CD4-positive, alpha-beta memory T cell (primary cell): ENCODE measurements around the gene AQP6. TPM values are rescaled to one million over a fixed set of nuclear protein-coding genes. Genes with fewer than 3 reads are reported as not detected.

Experiments
- CTCF ChIA-PET: fragments of 350-600 bp; sonication (Branson Sonifier 250); formaldehyde crosslinking; loops from one replicate; lab custom pipeline; 2021; ENCODE audit warnings: inconsistent platforms; ENCODE audit not compliant: partially characterized antibody; lab: Charles Lee
- POLR2A ChIA-PET: fragments of 350-600 bp; sonication (Branson Sonifier 250); formaldehyde crosslinking; loops from one replicate; lab custom pipeline; 2021; ENCODE audit not compliant: partially characterized antibody; lab: Charles Lee
- DNase-seq, 5 donors: peaks; one replicate each; pipeline versions ENCODE4 v3.0.0 to v3.0.0-alpha.2; 2020 to 2022; ENCODE audit warnings: mixed read lengths in 1 of 5
- H3K27ac ChIP-seq: one replicate; pipeline ENCODE4 v1.7.0; 2013; ENCODE audit warnings: low read depth, low read length
- H3K27me3 ChIP-seq: 2 replicates; pipeline ENCODE4 v1.7.0; 2013; ENCODE audit warnings: mild to moderate bottlenecking, low read length, moderate library complexity; ENCODE audit not compliant: insufficient read depth
- H3K36me3 ChIP-seq: 2 replicates; pipeline ENCODE4 v1.7.0; 2013; ENCODE audit warnings: mild to moderate bottlenecking, low read length, moderate library complexity; ENCODE audit not compliant: insufficient read depth
- H3K4me1 ChIP-seq: 2 replicates; pipeline ENCODE4 v1.7.0; 2013; ENCODE audit warnings: mild to moderate bottlenecking, low read length, moderate library complexity; ENCODE audit not compliant: insufficient read depth
- H3K4me3 ChIP-seq, 2 donors: one replicate each; pipeline ENCODE4 v1.7.0; 2013; ENCODE audit warnings: low read length in 2 of 2, mild to moderate bottlenecking in 1 of 2
- H3K9me3 ChIP-seq, 2 donors: one replicate each; pipeline ENCODE4 v1.7.0; 2013; ENCODE audit warnings: low read length in 2 of 2, control low read depth in 1 of 2; ENCODE audit not compliant: control insufficient read depth in 1 of 2
- H3K27ac Mint-ChIP-seq, 7 donors: one replicate each; pipeline ENCODE4 v1.8.0; 2020 to 2021; ENCODE audit warnings: mixed read lengths in 7 of 7, mild to moderate bottlenecking in 6 of 7, inconsistent platforms in 3 of 7, moderate library complexity in 3 of 7
- H3K27me3 Mint-ChIP-seq, 2 donors: one replicate each; pipeline ENCODE4 v1.8.0; 2020 to 2021; ENCODE audit warnings: mixed read lengths in 2 of 2
- H3K36me3 Mint-ChIP-seq, 2 donors: one replicate each; pipeline ENCODE4 v1.8.0; 2020 to 2021; ENCODE audit warnings: mixed read lengths in 2 of 2, inconsistent platforms in 1 of 2, mild to moderate bottlenecking in 1 of 2
- H3K4me1 Mint-ChIP-seq, 4 donors: one replicate each; pipeline ENCODE4 v1.8.0; 2020 to 2021; ENCODE audit warnings: mixed read lengths in 4 of 4, mild to moderate bottlenecking in 1 of 4
- H3K4me3 Mint-ChIP-seq, 8 donors: one replicate each; pipeline ENCODE4 v1.8.0; 2020 to 2021; ENCODE audit warnings: mixed read lengths in 8 of 8, mild to moderate bottlenecking in 7 of 8, moderate library complexity in 6 of 8, inconsistent platforms in 3 of 8
- H3K9me3 Mint-ChIP-seq, 8 donors: one replicate each; pipeline ENCODE4 v1.8.0; 2020 to 2021; ENCODE audit warnings: mixed read lengths in 8 of 8, mild to moderate bottlenecking in 5 of 8, inconsistent platforms in 3 of 8, moderate library complexity in 1 of 8
- intact Hi-C: fragments of 100-400 bp; cut with micrococcal nuclease; formaldehyde crosslinking; loops from one replicate; pipeline ENCODE4 v1.15.1; 2023
- polyA plus RNA-seq, 2 donors: library from polyadenylated mRNA; unstranded; fragments of 300-500 nt; fragmentation: Illumina TruSeq; gene quantifications; one replicate each; pipeline ENCODE4 v1.2.3, GENCODE V29; 2021
- total RNA-seq, 2 experiments: library from RNA; stranded (reverse); gene quantifications; one replicate each; pipeline ENCODE4 v1.2.3, GENCODE V29; 2021

AQP6 gene
- total and polyA plus RNA-seq, 4 experiments from 2014 or later = not detected

DNA sequence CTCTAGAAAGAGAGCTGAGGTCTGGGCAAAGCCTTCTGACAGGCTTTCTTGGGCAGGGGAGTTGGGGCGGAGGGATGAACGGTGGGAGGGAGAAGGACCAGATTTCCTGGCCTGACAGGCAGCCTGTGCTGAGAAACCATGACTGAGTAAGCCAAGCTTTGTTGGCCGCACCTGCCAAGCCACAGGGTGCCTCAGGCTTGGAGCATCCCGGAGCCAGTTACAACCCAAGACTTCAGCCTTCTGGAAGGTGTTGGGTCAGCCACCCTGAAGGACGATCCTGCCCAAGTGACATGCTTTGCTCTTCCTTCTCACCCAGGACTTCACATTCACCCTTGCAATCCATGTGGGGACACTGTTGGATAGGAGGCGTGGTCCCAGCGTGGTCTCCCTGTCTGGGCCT is 43.2 kb upstream of the AQP6 start:
- DNase-seq = no peak
- no peaks in the 10 kb centered on the region for H3K9me3 Mint-ChIP-seq
- CTCF ChIA-PET = interaction anchor here (6.6 kb wide), 1 partner anchor 17 kb away, joined by 35 read pairs; no protein-coding TSS in a partner anchor

DNA sequence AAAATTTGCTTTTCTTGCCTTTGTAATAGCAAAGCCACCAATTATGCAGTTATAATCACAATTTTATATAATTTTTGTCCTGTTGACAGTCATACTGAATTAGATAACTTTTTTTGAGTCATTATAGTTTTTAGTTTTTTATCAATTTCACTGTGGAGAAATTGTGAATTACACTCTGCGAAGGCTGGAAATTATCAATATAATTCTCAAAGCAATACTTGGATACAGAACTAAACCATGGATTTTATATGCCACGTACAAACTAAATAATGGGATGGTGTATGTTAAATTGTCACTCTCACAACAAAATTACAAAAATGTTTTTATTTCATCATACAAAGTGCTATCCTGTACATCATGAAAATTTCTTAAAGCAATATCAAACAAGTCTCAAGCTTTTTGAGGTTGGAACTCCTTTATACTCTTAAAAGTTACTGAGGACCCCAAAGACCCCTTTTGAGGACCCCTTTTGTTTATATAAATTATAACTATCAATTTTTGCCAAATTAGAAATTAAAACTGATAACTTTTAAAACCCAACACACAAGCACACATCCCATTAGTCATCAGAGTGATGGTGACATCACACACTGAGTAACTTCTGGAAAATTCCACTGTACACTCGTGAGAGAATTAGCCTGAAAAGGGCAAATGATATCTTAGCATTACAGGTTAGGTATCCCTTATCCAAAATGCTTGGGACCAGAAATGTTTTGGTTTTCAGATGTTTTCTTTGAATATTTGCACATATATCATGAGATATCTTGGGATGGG is 42.0 kb upstream of the AQP6 start:
- no peak overlapping the region for H3K4me3 Mint-ChIP-seq
- no peaks in the 10 kb centered on the region for H3K4me1 Mint-ChIP-seq
- H3K4me3 ChIP-seq = no peak overlapping the region
- no peaks in the 10 kb centered on the region for H3K9me3 Mint-ChIP-seq
- no peaks in the 10 kb centered on the region for H3K27me3 ChIP-seq
- H3K27me3 Mint-ChIP-seq = peaks cover 0 to 3% of the 10 kb centered on the region in 2 donors
- H3K9me3 ChIP-seq = no peaks in the 10 kb centered on the region
- ChIA-PET POLR2A (no interaction called here), CTCF (interaction anchor here (6.6 kb wide), 1 partner anchor 15 kb away, joined by 35 read pairs; no protein-coding TSS in a partner anchor)
- intact Hi-C loops = no loop called here
- H3K27ac Mint-ChIP-seq = no peak overlapping the region
- no peaks in the 10 kb centered on the region for H3K36me3 ChIP-seq
- no peaks in the 10 kb centered on the region for H3K4me1 ChIP-seq
- no peaks in the 10 kb centered on the region for H3K36me3 Mint-ChIP-seq
- DNase-seq = no peak
- no peak overlapping the region for H3K27ac ChIP-seq

More for the DNA sequence above, 43.2 kb upstream of the AQP6 start:
- H3K4me3 Mint-ChIP-seq = no peak overlapping the region
- no peaks in the 10 kb centered on the region for H3K36me3 Mint-ChIP-seq
- H3K27me3 Mint-ChIP-seq = peaks cover 0 to 3% of the 10 kb centered on the region in 2 donors
- POLR2A ChIA-PET = no interaction called here
- no peak overlapping the region for H3K27ac Mint-ChIP-seq
- Histone ChIP-seq H3K27ac (no peak overlapping the region), H3K9me3 (no peaks in the 10 kb centered on the region), H3K4me1 (no peaks in the 10 kb centered on the region), H3K27me3 (no peaks in the 10 kb centered on the region), H3K4me3 (no peak overlapping the region), H3K36me3 (no peaks in the 10 kb centered on the region)
- H3K4me1 Mint-ChIP-seq = no peaks in the 10 kb centered on the region
- intact Hi-C loops = no loop called here

DNA sequence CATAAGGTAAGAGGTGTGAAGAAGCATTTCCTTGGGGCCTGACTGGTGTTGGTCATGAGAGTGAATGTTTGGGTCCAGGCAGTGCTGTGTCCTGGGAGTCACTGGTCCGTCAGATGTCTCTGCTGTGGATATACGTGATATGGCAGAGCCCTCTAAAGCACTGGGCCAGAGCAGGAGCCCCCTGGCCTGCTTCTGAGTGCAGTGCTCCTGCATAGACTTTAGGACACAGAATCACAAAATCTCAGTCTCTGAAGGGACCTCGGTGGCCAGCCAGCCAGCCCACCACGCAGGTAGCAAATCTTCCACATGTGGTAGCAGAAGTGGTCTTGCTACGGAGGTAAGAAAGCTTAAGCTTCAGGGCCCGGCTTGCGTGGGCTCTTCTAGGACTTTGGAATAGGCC is 40.7 kb upstream of the AQP6 start:
- H3K9me3 Mint-ChIP-seq = no peaks in the 10 kb centered on the region
- intact Hi-C loops = no loop called here
- H3K27ac Mint-ChIP-seq = no peak overlapping the region
- no peak for DNase-seq
- H3K27me3 Mint-ChIP-seq = peaks cover 0 to 3% of the 10 kb centered on the region in 2 donors
- Histone ChIP-seq H3K9me3 (no peaks in the 10 kb centered on the region), H3K27me3 (no peaks in the 10 kb centered on the region), H3K4me1 (no peaks in the 10 kb centered on the region), H3K4me3 (no peak overlapping the region), H3K27ac (no peak overlapping the region), H3K36me3 (no peaks in the 10 kb centered on the region)
- no peaks in the 10 kb centered on the region for H3K36me3 Mint-ChIP-seq
- ChIA-PET POLR2A (no interaction called here), CTCF (interaction anchor here (1.1 to 6.6 kb wide), 2 partner anchors 14 to 35 kb away, joined by 5 to 35 read pairs; no protein-coding TSS in a partner anchor)
- no peaks in the 10 kb centered on the region for H3K4me1 Mint-ChIP-seq
- H3K4me3 Mint-ChIP-seq = no peak overlapping the region

DNA sequence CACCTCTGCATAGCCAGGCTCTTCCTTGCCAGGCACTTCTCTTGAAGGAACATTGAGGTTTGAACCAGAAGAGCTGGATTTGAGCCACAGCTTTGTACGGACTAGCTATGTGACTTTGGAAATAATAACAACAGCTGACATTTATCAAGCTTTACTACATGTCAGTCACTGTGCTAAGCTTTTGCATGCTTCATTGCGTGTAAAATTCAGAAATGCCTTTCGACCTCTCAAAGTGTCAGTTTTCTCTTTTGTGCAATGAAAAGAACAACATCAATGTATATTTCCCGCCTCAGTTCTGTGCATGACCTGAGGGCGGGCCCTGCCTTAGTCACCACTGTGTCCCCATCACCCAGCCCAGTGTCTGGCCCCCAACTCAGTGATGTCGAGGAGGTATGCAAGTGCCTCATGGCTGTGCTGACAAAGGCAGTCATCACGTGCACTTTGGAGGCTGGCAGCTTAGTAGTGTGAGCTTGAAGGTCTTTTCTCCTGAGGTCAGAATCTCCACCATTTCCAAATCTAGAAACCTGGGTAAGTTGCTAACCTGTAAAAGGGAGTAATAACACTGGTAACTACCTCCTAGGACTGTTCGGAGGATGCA is 40.1 kb upstream of the AQP6 start:
- Mint-ChIP-seq H3K27me3 (peaks cover 0 to 5% of the 10 kb centered on the region in 2 donors), H3K4me3 (no peak overlapping the region), H3K36me3 (no peaks in the 10 kb centered on the region), H3K27ac (no peak overlapping the region), H3K9me3 (no peaks in the 10 kb centered on the region), H3K4me1 (no peaks in the 10 kb centered on the region)
- Histone ChIP-seq H3K27ac (no peak overlapping the region), H3K4me3 (no peak overlapping the region), H3K9me3 (no peaks in the 10 kb centered on the region), H3K27me3 (no peaks in the 10 kb centered on the region), H3K36me3 (no peaks in the 10 kb centered on the region), H3K4me1 (no peaks in the 10 kb centered on the region)
- no peak for DNase-seq
- intact Hi-C loops = no loop called here
- POLR2A ChIA-PET = no interaction called here
- CTCF ChIA-PET = interaction anchor here (1.1 to 6.6 kb wide), 2 partner anchors 13 to 34 kb away, joined by 5 to 35 read pairs; no protein-coding TSS in a partner anchor

DNA sequence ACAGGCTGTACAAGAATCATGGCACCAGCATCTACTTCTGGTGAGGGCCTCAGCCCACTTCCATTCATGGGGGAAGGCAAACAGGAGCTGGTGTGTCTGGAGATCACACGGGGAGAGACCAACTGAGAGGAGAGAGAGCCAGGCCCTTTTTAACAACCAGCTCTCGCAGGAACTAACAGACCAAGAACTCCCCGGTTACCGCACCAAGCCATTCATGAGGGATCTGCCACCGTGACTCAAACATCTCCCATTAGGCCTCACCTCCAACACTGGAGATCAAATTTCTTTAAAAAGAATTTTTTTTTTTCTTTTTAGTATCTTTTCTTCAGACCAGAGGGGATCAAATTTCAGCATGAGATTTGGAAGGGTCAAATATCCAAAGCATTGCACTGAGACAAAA is 39.0 kb upstream of the AQP6 start:
- Histone ChIP-seq H3K27ac (no peak overlapping the region), H3K9me3 (no peaks in the 10 kb centered on the region), H3K4me1 (no peaks in the 10 kb centered on the region), H3K27me3 (no peaks in the 10 kb centered on the region), H3K36me3 (no peaks in the 10 kb centered on the region), H3K4me3 (no peak overlapping the region)
- Mint-ChIP-seq H3K36me3 (no peaks in the 10 kb centered on the region), H3K27ac (no peak overlapping the region), H3K4me3 (no peak overlapping the region), H3K4me1 (no peaks in the 10 kb centered on the region), H3K27me3 (peaks cover 0 to 2% of the 10 kb centered on the region in 2 donors), H3K9me3 (no peaks in the 10 kb centered on the region)
- intact Hi-C loops = no loop called here
- POLR2A ChIA-PET = no interaction called here
- no peak for DNase-seq
- CTCF ChIA-PET = interaction anchor here (0.7 to 6.6 kb wide), 2 partner anchors 12 to 89 kb away, joined by 4 to 35 read pairs; no protein-coding TSS in a partner anchor

DNA sequence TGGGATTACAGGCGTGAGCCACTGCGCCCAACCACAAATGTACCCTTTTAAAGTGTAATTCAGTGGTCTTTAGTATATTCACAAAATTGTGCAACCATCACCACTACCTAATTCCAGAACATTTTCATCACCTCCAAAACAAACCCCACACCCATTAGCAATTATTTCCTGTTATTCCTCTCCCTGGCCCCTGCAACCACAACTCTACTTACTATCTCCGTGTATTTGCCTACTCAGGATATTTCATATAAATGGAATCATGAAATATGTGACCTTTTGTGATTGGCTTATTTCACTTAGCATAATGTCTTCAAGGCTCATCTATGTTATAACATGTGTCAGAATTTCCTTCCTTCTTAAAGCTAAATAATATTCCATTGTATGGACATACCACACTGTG is 38.2 kb upstream of the AQP6 start:
- DNase-seq = no peak
- POLR2A ChIA-PET = no interaction called here
- no peak overlapping the region for H3K4me3 Mint-ChIP-seq

DNA sequence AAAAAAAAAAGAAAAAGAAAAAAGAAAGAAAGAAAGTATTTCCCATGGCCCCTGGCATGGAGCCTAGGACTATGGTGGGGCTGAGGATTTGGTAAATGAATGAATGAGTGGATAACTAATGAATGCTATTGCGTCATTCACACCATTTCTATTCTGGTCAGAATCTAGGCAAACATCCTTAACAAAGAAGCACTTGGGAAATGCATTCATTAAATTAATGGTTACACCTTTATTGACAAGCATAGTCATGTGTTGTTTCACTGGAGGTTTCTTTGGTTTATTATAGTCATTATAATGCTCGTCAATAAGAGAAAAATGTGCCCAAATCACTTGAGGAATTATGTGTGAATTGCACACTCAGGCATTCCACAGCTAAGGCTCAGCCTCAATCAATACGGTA is 35.8 kb upstream of the AQP6 start:
- Mint-ChIP-seq H3K4me3 (no peak overlapping the region), H3K9me3 (no peaks in the 10 kb centered on the region), H3K27ac (no peak overlapping the region), H3K27me3 (peaks cover 0 to 2% of the 10 kb centered on the region in 2 donors), H3K36me3 (no peaks in the 10 kb centered on the region), H3K4me1 (peaks cover 0 to 9% (median 0%) of the 10 kb centered on the region in 4 donors)
- Histone ChIP-seq H3K4me3 (no peak overlapping the region), H3K9me3 (no peaks in the 10 kb centered on the region), H3K36me3 (no peaks in the 10 kb centered on the region), H3K4me1 (peaks cover under 1% of the 10 kb centered on the region), H3K27ac (no peak overlapping the region), H3K27me3 (no peaks in the 10 kb centered on the region)
- DNase-seq = no peak
- POLR2A ChIA-PET = no interaction called here
- CTCF ChIA-PET = interaction anchor here (0.7 to 2.1 kb wide), 2 partner anchors 9 to 30 kb away, joined by 3 to 14 read pairs; no protein-coding TSS in a partner anchor
- intact Hi-C loops = no loop called here

More for the DNA sequence above, 38.2 kb upstream of the AQP6 start:
- peaks cover 0 to 2% of the 10 kb centered on the region in 2 donors for H3K27me3 Mint-ChIP-seq
- no peaks in the 10 kb centered on the region for H3K36me3 ChIP-seq
- intact Hi-C loops = no loop called here
- CTCF ChIA-PET = interaction anchor here (6.6 kb wide), 1 partner anchor 12 kb away, joined by 35 read pairs; no protein-coding TSS in a partner anchor
- H3K4me1 ChIP-seq = no peaks in the 10 kb centered on the region
- H3K4me1 Mint-ChIP-seq = no peaks in the 10 kb centered on the region
- H3K9me3 Mint-ChIP-seq = no peaks in the 10 kb centered on the region
- H3K36me3 Mint-ChIP-seq = no peaks in the 10 kb centered on the region
- H3K4me3 ChIP-seq = no peak overlapping the region
- H3K9me3 ChIP-seq = no peaks in the 10 kb centered on the region
- H3K27ac Mint-ChIP-seq = no peak overlapping the region
- no peak overlapping the region for H3K27ac ChIP-seq
- no peaks in the 10 kb centered on the region for H3K27me3 ChIP-seq
